Measurements from ENCODE around the gene ADARB2.

ADARB2 gene

GRCh38 chr10:1560535-1561192 is 176.7 kb downstream of the ADARB2 start:
- DNase-seq: no peak

- no peak for DNase-seq
Measured at GRCh38 chr10:1559761-1560160, 177.6 kb downstream of the ADARB2 start.

GRCh38 chr10:1559311-1559710 is 178.0 kb downstream of the ADARB2 start:
- DNase-seq: no peak

GRCh38 chr10:1558906-1559305 is 178.4 kb downstream of the ADARB2 start:
- no peak for DNase-seq

- DNase-seq: no peak
Measured at GRCh38 chr10:1557081-1557480, 180.2 kb downstream of the ADARB2 start.

GRCh38 chr10:1556496-1556895 is 180.8 kb downstream of the ADARB2 start:
- DNase-seq: no peak

GRCh38 chr10:1553951-1554350 is 183.4 kb downstream of the ADARB2 start:
- no peak for DNase-seq

- DNase-seq: no peak
Measured at GRCh38 chr10:1552881-1553670, 184.2 kb downstream of the ADARB2 start.

- no peak for DNase-seq
Measured at GRCh38 chr10:1552406-1552805, 184.9 kb downstream of the ADARB2 start.

- no peak for DNase-seq
Measured at GRCh38 chr10:1551636-1552338, 185.5 kb downstream of the ADARB2 start.

GRCh38 chr10:1550616-1551015 is 186.7 kb downstream of the ADARB2 start:
- DNase-seq: no peak

GRCh38 chr10:1550291-1550595 is 187.1 kb downstream of the ADARB2 start:
- DNase-seq: no peak

GRCh38 chr10:1549591-1550290 is 187.6 kb downstream of the ADARB2 start:
- no peak for DNase-seq

GRCh38 chr10:1548596-1548995 is 188.7 kb downstream of the ADARB2 start:
- no peak for DNase-seq

GRCh38 chr10:1548146-1548545 is 189.2 kb downstream of the ADARB2 start:
- DNase-seq: no peak

- no peak for DNase-seq
Measured at GRCh38 chr10:1546431-1547110, 190.8 kb downstream of the ADARB2 start.

GRCh38 chr10:1545524-1545923 is 191.8 kb downstream of the ADARB2 start:
- DNase-seq: no peak

GRCh38 chr10:1544929-1545328 is 192.4 kb downstream of the ADARB2 start:
- no peak for DNase-seq

GRCh38 chr10:1544209-1544673 is 193.1 kb downstream of the ADARB2 start:
- DNase-seq: no peak

GRCh38 chr10:1543596-1543995 is 193.7 kb downstream of the ADARB2 start:
- DNase-seq: no peak

- DNase-seq: no peak
Measured at GRCh38 chr10:1542941-1543340, 194.4 kb downstream of the ADARB2 start.

- DNase-seq: no peak
Measured at GRCh38 chr10:1540144-1540543, 197.2 kb downstream of the ADARB2 start.

- no peak for DNase-seq
Measured at GRCh38 chr10:1539216-1539615, 198.1 kb downstream of the ADARB2 start.
